ENCODE data around the gene ITGBL1.

DNA sequence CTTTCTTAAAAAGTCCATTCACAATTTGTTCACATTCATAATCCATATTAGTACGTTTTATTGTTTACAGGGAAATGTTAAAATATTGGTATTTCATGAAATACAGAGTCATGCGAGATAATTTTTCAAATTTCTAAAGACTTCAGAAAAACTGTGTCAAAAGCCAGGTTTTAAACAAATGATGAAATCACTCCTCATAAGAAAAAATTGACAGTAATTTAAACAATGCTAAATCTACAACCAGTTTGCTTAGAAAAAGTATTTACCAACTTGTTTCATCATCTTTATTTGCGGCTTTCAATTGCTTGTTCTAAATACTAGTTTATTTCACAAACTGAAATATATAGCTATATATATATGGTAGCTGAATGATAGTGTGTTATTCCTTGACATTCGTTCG, 35.0 kb upstream of the ITGBL1 start:
- TF ChIP-seq, protein P1, sequence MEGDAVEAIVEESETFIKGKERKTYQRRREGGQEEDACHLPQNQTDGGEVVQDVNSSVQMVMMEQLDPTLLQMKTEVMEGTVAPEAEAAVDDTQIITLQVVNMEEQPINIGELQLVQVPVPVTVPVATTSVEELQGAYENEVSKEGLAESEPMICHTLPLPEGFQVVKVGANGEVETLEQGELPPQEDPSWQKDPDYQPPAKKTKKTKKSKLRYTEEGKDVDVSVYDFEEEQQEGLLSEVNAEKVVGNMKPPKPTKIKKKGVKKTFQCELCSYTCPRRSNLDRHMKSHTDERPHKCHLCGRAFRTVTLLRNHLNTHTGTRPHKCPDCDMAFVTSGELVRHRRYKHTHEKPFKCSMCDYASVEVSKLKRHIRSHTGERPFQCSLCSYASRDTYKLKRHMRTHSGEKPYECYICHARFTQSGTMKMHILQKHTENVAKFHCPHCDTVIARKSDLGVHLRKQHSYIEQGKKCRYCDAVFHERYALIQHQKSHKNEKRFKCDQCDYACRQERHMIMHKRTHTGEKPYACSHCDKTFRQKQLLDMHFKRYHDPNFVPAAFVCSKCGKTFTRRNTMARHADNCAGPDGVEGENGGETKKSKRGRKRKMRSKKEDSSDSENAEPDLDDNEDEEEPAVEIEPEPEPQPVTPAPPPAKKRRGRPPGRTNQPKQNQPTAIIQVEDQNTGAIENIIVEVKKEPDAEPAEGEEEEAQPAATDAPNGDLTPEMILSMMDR (IDR thresholded peaks at IDR 0.05; ENCODE audit: low read length): no peak
- TF ChIP-seq EZH2 (IDR thresholded peaks at IDR 0.05; ENCODE audit: borderline replicate concordance, low read length): no peak
